ENCODE results near the gene ZNF594. TPM values are rescaled to one million over a fixed set of nuclear protein-coding genes. Genes with fewer than 3 reads are reported as not detected.
"Not testable (repeated sequence)": the region's sequence is repeated elsewhere in the genome, so short reads cannot be mapped to it uniquely, and the experiment has no call there.

Gene ZNF594
- total and polyA plus RNA-seq, 7 donors: 1.1 to 6.6 (median 3.1) TPM

DNA sequence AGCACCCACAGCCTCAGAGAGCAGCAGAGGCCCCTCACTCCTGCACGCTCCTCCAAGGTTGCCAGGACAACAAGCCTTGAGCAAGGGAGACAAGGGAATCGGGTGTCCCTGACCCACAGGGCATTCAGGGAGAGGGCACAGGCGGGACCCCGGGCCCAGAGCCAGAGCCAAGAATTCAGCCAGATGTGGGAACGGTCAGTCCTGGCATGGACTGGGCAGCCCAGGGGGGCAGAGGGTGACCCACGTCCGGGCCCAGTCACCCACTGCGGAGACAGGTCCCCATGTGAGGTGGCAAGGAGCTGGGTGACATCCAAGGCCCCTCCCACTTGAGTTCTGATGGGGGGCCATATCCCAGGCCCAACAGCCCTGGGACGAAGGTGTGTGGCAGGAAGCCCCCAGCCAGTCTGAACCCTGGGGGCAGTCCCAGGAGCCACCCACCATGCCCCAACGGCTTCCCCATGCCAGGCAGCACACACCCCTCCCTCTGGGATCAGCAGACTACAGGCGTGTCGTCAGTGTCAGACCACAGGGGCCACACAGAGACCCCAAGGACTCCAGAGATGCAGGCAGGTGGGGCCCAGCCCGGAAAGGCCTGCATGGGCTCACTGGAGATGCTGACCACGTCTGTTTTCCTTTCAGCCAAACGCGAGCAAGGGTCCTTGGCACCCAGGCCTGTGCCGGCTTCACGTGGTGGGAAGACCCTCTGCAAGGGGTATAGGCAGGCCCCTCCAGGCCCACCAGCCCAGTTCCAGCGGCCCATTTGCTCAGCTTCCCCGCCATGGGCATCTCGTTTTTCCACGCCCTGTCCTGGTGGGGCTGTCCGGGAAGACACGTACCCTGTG, 52.8 kb downstream of the ZNF594 start:
- H3K9me3 ChIP-seq: no peaks in the 10 kb centered on the region
- intact Hi-C loops (cut with DNase I): no loop called here
- no peak overlapping the region for H3K4me3 ChIP-seq
- peaks cover 0 to 12% of the 10 kb centered on the region in 2 donors for H3K36me3 ChIP-seq (ENCODE audit: insufficient read depth in 1 of 2, low read depth in 1 of 2)
- 84 to 88% (median 86%) methylated on average over 24 of the region's 24 CpGs for WGBS, 3 donors
- no peak overlapping the region for H3K27ac ChIP-seq
- DNase-seq (no peak), ATAC-seq (no peak)
- no peaks in the 10 kb centered on the region for H3K27me3 ChIP-seq (ENCODE audit: insufficient read depth in 3 of 3, low read length in 2 of 3)
- H3K4me1 ChIP-seq: no peaks in the 10 kb centered on the region
- TF ChIP-seq, protein P1, sequence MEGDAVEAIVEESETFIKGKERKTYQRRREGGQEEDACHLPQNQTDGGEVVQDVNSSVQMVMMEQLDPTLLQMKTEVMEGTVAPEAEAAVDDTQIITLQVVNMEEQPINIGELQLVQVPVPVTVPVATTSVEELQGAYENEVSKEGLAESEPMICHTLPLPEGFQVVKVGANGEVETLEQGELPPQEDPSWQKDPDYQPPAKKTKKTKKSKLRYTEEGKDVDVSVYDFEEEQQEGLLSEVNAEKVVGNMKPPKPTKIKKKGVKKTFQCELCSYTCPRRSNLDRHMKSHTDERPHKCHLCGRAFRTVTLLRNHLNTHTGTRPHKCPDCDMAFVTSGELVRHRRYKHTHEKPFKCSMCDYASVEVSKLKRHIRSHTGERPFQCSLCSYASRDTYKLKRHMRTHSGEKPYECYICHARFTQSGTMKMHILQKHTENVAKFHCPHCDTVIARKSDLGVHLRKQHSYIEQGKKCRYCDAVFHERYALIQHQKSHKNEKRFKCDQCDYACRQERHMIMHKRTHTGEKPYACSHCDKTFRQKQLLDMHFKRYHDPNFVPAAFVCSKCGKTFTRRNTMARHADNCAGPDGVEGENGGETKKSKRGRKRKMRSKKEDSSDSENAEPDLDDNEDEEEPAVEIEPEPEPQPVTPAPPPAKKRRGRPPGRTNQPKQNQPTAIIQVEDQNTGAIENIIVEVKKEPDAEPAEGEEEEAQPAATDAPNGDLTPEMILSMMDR (IDR thresholded peaks at IDR 0.05): no peak

DNA sequence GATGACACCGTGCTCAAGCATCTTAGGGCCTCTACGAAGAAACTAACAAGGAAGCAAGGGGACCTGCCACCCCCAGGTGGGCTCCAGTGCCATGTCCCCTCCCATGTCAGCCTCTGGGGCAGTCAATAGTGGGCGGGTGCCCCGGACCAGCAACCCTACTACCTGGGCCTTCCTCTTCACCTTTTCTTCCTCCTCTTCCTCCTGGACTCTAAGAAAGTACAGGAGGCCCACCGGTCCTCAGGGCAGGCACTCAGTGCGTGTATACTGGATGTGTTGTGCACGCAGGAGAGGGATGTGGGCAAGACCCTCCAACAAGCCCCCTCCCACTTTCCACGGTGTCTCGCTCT, 53.5 kb downstream of the ZNF594 start:
- 91 to 94% (median 92%) methylated on average over 9 of the region's 9 CpGs for WGBS, 3 donors
- H3K4me1 ChIP-seq; H3K9me3 ChIP-seq; H3K27ac ChIP-seq; intact Hi-C loops (cut with DNase I); DNase-seq; H3K4me3 ChIP-seq; ATAC-seq; H3K27me3 ChIP-seq (ENCODE audit: insufficient read depth in 3 of 3, low read length in 2 of 3): not testable (repeated sequence)
- H3K36me3 ChIP-seq (ENCODE audit: insufficient read depth in 1 of 2, low read depth in 1 of 2): peaks cover 0 to 16% of the 10 kb centered on the region in 2 donors

DNA sequence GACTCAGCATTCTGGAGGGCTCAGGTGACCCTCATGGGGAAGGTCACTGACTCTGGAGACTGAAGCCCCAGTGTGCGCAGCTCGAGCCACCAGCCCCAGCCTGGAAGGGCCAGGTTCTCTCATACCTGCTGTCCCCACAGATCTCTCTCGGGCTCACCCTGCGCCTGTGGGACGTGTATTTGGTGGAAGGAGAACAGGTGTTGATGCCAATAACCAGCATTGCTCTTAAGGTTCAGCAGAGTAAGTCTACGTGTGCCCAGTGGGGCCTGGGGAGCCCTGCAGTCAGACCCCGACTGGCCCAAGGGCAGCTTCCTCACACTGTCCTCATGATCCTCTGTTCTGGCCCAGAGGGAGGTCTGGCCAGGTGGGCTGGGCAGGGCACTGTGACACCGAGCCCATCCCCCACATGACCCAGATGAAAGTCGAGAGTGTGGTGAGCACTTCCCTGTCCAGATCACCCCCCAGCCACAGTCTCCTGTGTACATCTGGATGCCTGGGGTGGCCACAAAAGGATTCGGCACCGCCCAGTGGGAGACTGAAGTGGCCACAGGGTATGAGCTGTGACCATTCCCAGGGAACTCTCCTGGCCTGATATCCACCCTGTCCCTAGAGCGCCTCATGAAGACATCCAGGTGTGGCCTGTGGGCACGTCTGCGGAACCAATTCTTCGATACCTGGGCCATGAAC, 54.0 kb downstream of the ZNF594 start:
- H3K4me1 ChIP-seq; H3K4me3 ChIP-seq; H3K9me3 ChIP-seq; intact Hi-C loops (cut with DNase I); ATAC-seq; DNase-seq; H3K27ac ChIP-seq; H3K27me3 ChIP-seq (ENCODE audit: insufficient read depth in 3 of 3, low read length in 2 of 3): not testable (repeated sequence)
- peaks cover 0 to 20% of the 10 kb centered on the region in 2 donors for H3K36me3 ChIP-seq (ENCODE audit: insufficient read depth in 1 of 2, low read depth in 1 of 2)
- whole genome bisulfite sequencing, 3 donors: 88 to 95% (median 88%) methylated on average over 13 to 15 of the region's 15 CpGs

GRCh38 chr17:5136580-5137412, 54.9 kb downstream of the ZNF594 start:
- 84 to 88% (median 84%) methylated on average over 14 of the region's 14 CpGs for WGBS, 3 donors
- H3K36me3 ChIP-seq (ENCODE audit: insufficient read depth in 1 of 2, low read depth in 1 of 2): peaks cover 0 to 20% of the 10 kb centered on the region in 2 donors
- H3K4me3 ChIP-seq; H3K9me3 ChIP-seq; H3K27ac ChIP-seq; H3K4me1 ChIP-seq; H3K27me3 ChIP-seq (ENCODE audit: insufficient read depth in 3 of 3, low read length in 2 of 3); DNase-seq; ATAC-seq; intact Hi-C loops (cut with DNase I): not testable (repeated sequence)

DNA sequence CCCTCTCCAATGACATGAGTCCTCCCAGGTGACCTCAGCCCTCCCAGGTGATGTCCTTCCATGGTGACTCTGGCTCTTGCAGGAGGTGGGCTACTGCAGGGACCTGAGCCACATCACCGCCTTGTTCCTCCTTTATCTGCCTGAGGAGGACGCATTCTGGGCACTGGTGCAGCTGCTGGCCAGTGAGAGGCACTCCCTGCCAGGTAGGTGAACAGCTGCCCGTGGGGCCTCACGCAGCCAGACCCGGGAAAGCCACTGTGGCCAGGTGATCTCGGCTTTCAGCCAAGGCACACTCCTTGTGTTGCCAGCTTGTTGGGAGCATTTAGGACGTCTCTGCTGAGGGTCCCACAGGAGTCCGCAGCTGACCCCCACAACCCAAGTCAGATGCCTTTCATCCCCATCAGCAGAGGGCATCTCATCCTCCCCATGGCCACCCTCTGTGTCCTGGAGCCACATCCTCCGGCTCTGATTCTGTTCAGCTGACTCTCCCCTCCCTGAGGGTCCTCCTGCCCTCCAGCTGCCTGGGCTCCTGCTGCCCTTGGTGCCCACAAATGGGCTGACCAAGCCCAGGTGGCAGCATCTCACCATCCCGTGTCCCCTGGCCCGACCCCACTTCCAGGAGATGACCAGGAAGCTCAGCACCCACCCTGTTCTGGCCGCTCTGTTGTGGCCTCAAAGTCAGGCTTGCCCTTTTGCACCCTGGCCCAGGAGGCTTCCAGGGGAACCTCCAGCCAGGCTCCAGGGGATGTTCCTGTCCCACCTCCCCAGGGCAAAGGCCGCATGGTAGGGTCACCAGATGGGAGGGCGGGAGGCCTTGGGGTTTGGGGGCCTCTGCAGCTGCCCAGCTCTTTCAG, 55.7 kb downstream of the ZNF594 start:
- Histone ChIP-seq H3K27ac (no peak overlapping the region), H3K4me3 (no peak overlapping the region), H3K36me3 (ENCODE audit: insufficient read depth in 1 of 2, low read depth in 1 of 2) (peaks cover 0 to 20% of the 10 kb centered on the region in 2 donors), H3K27me3 (ENCODE audit: insufficient read depth in 3 of 3, low read length in 2 of 3) (no peaks in the 10 kb centered on the region), H3K4me1 (no peaks in the 10 kb centered on the region), H3K9me3 (no peaks in the 10 kb centered on the region)
- intact Hi-C loops (cut with DNase I): no loop called here
- TF ChIP-seq, protein P1 (IDR thresholded peaks at IDR 0.05): no peak
- ATAC-seq (no peak), DNase-seq (no peak)
- WGBS, 3 donors: 67 to 80% (median 74%) methylated on average over 14 of the region's 14 CpGs

DNA sequence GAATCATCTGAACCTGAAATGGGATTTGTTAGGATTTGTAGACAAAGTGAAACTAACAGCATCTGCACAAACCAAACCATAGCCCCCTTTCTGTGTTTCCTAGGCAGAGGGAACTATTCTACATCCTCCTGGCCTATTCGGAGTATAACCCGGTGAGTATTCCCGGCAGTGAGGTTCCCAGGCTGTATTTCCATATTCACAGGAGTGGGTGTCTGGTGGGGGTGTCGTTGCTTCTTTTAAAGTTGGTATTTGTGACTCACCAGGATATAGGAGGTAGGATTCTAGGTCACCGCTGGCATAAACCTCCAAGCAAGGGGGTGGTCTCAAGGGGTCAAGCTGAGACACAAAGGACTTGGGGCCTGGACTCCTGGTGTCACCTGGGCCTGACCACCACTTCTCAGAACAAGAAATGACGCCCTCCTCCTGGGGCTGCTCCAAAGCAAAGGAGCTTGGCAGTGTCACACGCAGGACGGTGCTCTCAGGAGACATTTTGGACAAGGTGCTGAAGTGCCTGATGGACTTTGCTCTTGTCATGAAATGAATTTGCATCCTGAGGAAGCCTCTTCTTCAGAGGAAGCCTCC, 56.4 kb downstream of the ZNF594 start:
- intact Hi-C loops (cut with DNase I): not testable (repeated sequence)
- WGBS, 3 donors: 76 to 88% (median 80%) methylated on average over 8 of the region's 8 CpGs

GRCh38 chr17:5134571-5134970, 57.1 kb downstream of the ZNF594 start:
- H3K4me1 ChIP-seq; ATAC-seq; H3K9me3 ChIP-seq; DNase-seq; H3K4me3 ChIP-seq; H3K27me3 ChIP-seq (ENCODE audit: insufficient read depth in 3 of 3, low read length in 2 of 3); intact Hi-C loops (cut with DNase I); H3K27ac ChIP-seq: not testable (repeated sequence)
- peaks cover 0 to 20% of the 10 kb centered on the region in 2 donors for H3K36me3 ChIP-seq (ENCODE audit: insufficient read depth in 1 of 2, low read depth in 1 of 2)
- WGBS, 3 donors: 84 to 91% (median 86%) methylated on average over 11 of the region's 11 CpGs

More for the DNA sequence above, 56.4 kb downstream of the ZNF594 start:
- H3K27me3 ChIP-seq (ENCODE audit: insufficient read depth in 3 of 3, low read length in 2 of 3); DNase-seq; H3K4me3 ChIP-seq; ATAC-seq; H3K4me1 ChIP-seq; H3K27ac ChIP-seq; H3K9me3 ChIP-seq: not testable (repeated sequence)
- peaks cover 0 to 20% of the 10 kb centered on the region in 2 donors for H3K36me3 ChIP-seq (ENCODE audit: insufficient read depth in 1 of 2, low read depth in 1 of 2)

- intact Hi-C loops (cut with DNase I); H3K4me1 ChIP-seq; H3K4me3 ChIP-seq; DNase-seq; H3K27me3 ChIP-seq (ENCODE audit: insufficient read depth in 3 of 3, low read length in 2 of 3); ATAC-seq; H3K27ac ChIP-seq; H3K9me3 ChIP-seq: not testable (repeated sequence)
- H3K36me3 ChIP-seq (ENCODE audit: insufficient read depth in 1 of 2, low read depth in 1 of 2): peaks cover 0 to 20% of the 10 kb centered on the region in 2 donors
- WGBS, 3 donors: 82 to 90% (median 89%) methylated on average over 8 of the region's 8 CpGs
These were observed 57.7 kb downstream of the ZNF594 start for GRCh38 chr17:5133961-5134360.

Measured in psoas muscle (tissue), 8 donors.